HL-60 (cell line): ENCODE data around the gene GRK5.

ENCODE experiments used
- DNase-seq, 2 experiments: peaks; one replicate each; pipeline ENCODE4 v3.0.0-alpha.2; 2010 to 2020; ENCODE audit warnings: low read depth in 1 of 2, low spot score in 1 of 2
- H3K27ac ChIP-seq: fragments of 250-450 bp; sonication (Bioruptor Pico); replicated peaks from 2 replicates; pipeline ENCODE4 v1.5.1; 2020; ENCODE audit warnings: mild to moderate bottlenecking, moderate library complexity
- H3K27me3 ChIP-seq: fragments of 250-450 bp; sonication (Bioruptor Pico); 2 replicates; pipeline ENCODE4 v1.5.1; 2021; ENCODE audit warnings: mild to moderate bottlenecking, moderate library complexity; ENCODE audit not compliant: insufficient read depth, poor library complexity, severe bottlenecking
- H3K4me3 ChIP-seq: replicated peaks from 2 replicates; pipeline ENCODE4 v1.5.1; 2011; ENCODE audit warnings: mild to moderate bottlenecking, control low read depth, low read length; ENCODE audit not compliant: insufficient read depth
- CTCF ChIP-seq: IDR thresholded peaks from one replicate; pipeline ENCODE4 v1.5.1; 2011; ENCODE audit warnings: low read length, control low read depth, inconsistent platforms; ENCODE audit not compliant: insufficient read depth
- GABPA ChIP-seq: IDR thresholded peaks from 2 replicates; pipeline ENCODE4 v1.6.1; 2012; ENCODE audit warnings: low read depth
- POLR2AphosphoS5 ChIP-seq: IDR thresholded peaks from 2 replicates; pipeline ENCODE4 v1.6.1; 2012; ENCODE audit warnings: low read depth
- REST ChIP-seq: IDR thresholded peaks from 2 replicates; pipeline ENCODE4 v1.6.1; 2012; ENCODE audit warnings: low read depth; ENCODE audit not compliant: insufficient replicate concordance
- SPI1 ChIP-seq: IDR thresholded peaks from 2 replicates; pipeline ENCODE4 v1.6.1; 2012; ENCODE audit warnings: low read depth, mild to moderate bottlenecking, borderline replicate concordance

GRK5 gene

GRCh38 chr10:119190954-119191785 is 16.2 kb upstream of the GRK5 start:
- DNase-seq = peak in 1 of 2 experiments; percentile 62
- no peak overlapping the region for H3K4me3 ChIP-seq

GRCh38 chr10:119191881-119192280 is 15.5 kb upstream of the GRK5 start:
- Histone ChIP-seq H3K27ac (no peak overlapping the region; the same call in 1 of the 2 replicates), H3K27me3 (no peaks in the 10 kb centered on the region), H3K4me3 (no peak overlapping the region)
- DNase-seq = no peak
- TF ChIP-seq SPI1 (no peak), CTCF (no peak), REST (no peak), GABPA (no peak), POLR2AphosphoS5 (no peak)

More at GRCh38 chr10:119190954-119191785, 16.2 kb upstream of the GRK5 start:
- TF ChIP-seq SPI1 (no peak), POLR2AphosphoS5 (no peak), REST (no peak), GABPA (no peak), CTCF (no peak)
- H3K27me3 ChIP-seq = no peaks in the 10 kb centered on the region
- H3K27ac ChIP-seq = peak overlapping the region; percentile 13; the same call in 1 of the 2 replicates

DNA sequence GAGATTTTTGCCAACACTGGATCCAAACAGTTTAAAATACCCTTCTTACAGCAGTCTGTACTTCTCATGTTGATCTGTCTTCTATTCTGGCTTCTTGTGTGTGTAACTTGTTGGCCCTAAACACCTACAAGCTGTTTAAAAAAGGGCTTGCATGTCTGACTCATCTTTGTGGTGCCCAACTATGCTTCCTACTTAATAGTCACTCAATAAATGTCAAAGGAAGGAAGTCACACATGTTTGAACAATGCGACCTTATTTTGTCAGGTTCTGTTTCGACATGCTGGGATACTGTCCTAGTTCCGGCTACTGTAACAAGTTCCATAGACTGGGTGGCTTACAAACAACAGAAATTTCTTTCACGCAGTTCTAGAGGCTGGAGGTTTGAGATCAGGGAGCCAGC is 9.4 kb upstream of the GRK5 start:
- Histone ChIP-seq H3K4me3 (no peak overlapping the region), H3K27me3 (no peaks in the 10 kb centered on the region), H3K27ac (no peak overlapping the region)
- DNase-seq = no peak
- TF ChIP-seq GABPA = no peak
- TF ChIP-seq SPI1 = no peak
- TF ChIP-seq REST = no peak
- no peak for TF ChIP-seq CTCF
- TF ChIP-seq POLR2AphosphoS5 = no peak
